Adrenal gland (tissue), 5 donors: ENCODE results near the gene NEU1.

Experiments used
- POLR2A ChIP-seq, 2 donors: fragments of 450-650 bp; IDR thresholded peaks; one replicate each; pipeline ENCODE4 v1.6.1; 2017; ENCODE audit warnings: antibody characterized with exemption in 2 of 2, mild to moderate bottlenecking in 2 of 2, moderate library complexity in 1 of 2
- TF ChIP-seq, protein P1 (sequence below), 6 experiments: fragments of 450-650 bp in 4 of 6; fragments of 200-600 bp in 2 of 6; sonication (generic) in 1 of 6; IDR thresholded peaks; 1 replicate in 5 of 6; 2 replicates in 1 of 6; pipeline versions ENCODE4 v1.5.1 to v1.8.0; 2016 to 2021; ENCODE audit warnings: antibody characterized with exemption in 6 of 6, mild to moderate bottlenecking in 2 of 6, moderate library complexity in 1 of 6
- donor health status: DM: no; HTN: no; CAD: no.

DNA sequence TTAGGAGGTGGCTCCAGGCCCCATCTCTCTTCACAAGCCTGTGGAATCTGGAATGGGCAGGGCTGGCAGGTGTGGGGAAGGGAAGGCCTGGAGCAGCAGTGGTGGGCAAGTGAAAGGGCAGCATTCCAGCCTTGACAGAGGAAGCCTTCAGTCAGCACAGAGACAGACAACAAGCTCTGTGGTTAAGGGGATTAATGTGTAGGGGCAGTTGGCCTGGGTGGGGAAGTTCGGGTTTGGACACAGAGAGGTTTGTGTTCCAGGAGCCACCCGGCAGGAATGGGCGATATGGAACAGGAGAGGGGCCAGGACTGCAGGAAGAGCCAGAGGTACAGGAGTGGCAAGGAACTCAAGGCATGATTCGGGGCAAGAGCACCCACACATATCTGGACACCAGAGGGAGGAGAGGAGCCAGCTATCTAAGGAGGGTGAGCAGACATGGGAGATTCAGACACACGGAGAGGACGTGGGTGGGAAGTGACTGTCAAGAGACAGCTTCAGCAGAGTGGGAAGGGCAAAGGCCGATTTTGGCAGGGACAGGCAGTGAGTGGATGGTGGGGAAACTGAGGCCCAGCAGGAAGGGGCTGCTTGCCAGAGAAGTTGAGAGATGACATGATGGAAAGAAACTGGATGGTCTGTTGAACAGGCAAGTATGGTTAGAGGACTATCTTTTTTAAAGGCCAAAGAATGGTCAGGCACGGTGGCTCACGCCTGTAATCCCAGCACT, 18.7 kb upstream of the NEU1 start:
- TF ChIP-seq, protein P1, sequence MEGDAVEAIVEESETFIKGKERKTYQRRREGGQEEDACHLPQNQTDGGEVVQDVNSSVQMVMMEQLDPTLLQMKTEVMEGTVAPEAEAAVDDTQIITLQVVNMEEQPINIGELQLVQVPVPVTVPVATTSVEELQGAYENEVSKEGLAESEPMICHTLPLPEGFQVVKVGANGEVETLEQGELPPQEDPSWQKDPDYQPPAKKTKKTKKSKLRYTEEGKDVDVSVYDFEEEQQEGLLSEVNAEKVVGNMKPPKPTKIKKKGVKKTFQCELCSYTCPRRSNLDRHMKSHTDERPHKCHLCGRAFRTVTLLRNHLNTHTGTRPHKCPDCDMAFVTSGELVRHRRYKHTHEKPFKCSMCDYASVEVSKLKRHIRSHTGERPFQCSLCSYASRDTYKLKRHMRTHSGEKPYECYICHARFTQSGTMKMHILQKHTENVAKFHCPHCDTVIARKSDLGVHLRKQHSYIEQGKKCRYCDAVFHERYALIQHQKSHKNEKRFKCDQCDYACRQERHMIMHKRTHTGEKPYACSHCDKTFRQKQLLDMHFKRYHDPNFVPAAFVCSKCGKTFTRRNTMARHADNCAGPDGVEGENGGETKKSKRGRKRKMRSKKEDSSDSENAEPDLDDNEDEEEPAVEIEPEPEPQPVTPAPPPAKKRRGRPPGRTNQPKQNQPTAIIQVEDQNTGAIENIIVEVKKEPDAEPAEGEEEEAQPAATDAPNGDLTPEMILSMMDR (IDR thresholded peaks at IDR 0.05): no peak
- no peak for TF ChIP-seq POLR2A (IDR thresholded peaks at IDR 0.05)
